Parathyroid adenoma (tissue), 2 donors: ENCODE results near the gene OTOG.

ENCODE experiments used
- H2AFZ ChIP-seq: fragments of 300-600 bp; sonication (generic); one replicate; pipeline ENCODE4 v1.7.0; 2017; ENCODE audit warnings: antibody characterized with exemption, mild to moderate bottlenecking
- H3K27ac ChIP-seq: fragments of 300-600 bp; sonication (generic); one replicate; pipeline ENCODE4 v1.7.0; 2017
- H3K27me3 ChIP-seq: fragments of 300-600 bp; sonication (generic); one replicate; pipeline ENCODE4 v1.7.0; 2017; ENCODE audit warnings: low read length; ENCODE audit not compliant: control insufficient read depth, insufficient read depth
- H3K36me3 ChIP-seq: fragments of 300-600 bp; sonication (generic); one replicate; pipeline ENCODE4 v1.7.0; 2017; ENCODE audit warnings: low read length; ENCODE audit not compliant: control insufficient read depth, insufficient read depth
- H3K4me1 ChIP-seq: fragments of 300-600 bp; sonication (generic); one replicate; pipeline ENCODE4 v1.7.0; 2017; ENCODE audit warnings: control low read depth
- H3K4me2 ChIP-seq: fragments of 300-600 bp; sonication (generic); one replicate; pipeline ENCODE4 v1.7.0; 2017; ENCODE audit warnings: low read length
- H3K4me3 ChIP-seq: fragments of 300-600 bp; sonication (generic); one replicate; pipeline ENCODE4 v1.7.0; 2017; ENCODE audit warnings: low read depth, low read length
- H3K79me2 ChIP-seq: fragments of 300-600 bp; sonication (generic); one replicate; pipeline ENCODE4 v1.7.0; 2017; ENCODE audit warnings: control low read depth
- H3K9ac ChIP-seq: fragments of 300-600 bp; sonication (generic); one replicate; pipeline ENCODE4 v1.7.0; 2017; ENCODE audit warnings: mild to moderate bottlenecking
- H3K9me3 ChIP-seq: fragments of 300-600 bp; sonication (generic); one replicate; pipeline ENCODE4 v1.7.0; 2017; ENCODE audit warnings: low read length; ENCODE audit not compliant: control insufficient read depth
- TF ChIP-seq, protein P1 (sequence below): fragments of 300-600 bp; sonication (generic); IDR thresholded peaks from one replicate; pipeline ENCODE4 v1.7.0; 2017; ENCODE audit warnings: antibody characterized with exemption, mild to moderate bottlenecking
- donor health status: primary hyperparathyroidism.

The OTOG gene

GRCh38 chr11:17691550-17691949 is 144.5 kb downstream of the OTOG start:
- TF ChIP-seq, protein P1, sequence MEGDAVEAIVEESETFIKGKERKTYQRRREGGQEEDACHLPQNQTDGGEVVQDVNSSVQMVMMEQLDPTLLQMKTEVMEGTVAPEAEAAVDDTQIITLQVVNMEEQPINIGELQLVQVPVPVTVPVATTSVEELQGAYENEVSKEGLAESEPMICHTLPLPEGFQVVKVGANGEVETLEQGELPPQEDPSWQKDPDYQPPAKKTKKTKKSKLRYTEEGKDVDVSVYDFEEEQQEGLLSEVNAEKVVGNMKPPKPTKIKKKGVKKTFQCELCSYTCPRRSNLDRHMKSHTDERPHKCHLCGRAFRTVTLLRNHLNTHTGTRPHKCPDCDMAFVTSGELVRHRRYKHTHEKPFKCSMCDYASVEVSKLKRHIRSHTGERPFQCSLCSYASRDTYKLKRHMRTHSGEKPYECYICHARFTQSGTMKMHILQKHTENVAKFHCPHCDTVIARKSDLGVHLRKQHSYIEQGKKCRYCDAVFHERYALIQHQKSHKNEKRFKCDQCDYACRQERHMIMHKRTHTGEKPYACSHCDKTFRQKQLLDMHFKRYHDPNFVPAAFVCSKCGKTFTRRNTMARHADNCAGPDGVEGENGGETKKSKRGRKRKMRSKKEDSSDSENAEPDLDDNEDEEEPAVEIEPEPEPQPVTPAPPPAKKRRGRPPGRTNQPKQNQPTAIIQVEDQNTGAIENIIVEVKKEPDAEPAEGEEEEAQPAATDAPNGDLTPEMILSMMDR, result no peak
- no peak overlapping the region for H3K4me3 ChIP-seq
- no peaks in the 10 kb centered on the region for H3K4me1 ChIP-seq
- H3K36me3 ChIP-seq, result no peaks in the 10 kb centered on the region
- no peak overlapping the region for H3K9ac ChIP-seq
- H3K27me3 ChIP-seq, result no peaks in the 10 kb centered on the region
- no peaks in the 10 kb centered on the region for H3K79me2 ChIP-seq
- H3K9me3 ChIP-seq, result no peaks in the 10 kb centered on the region
- no peak overlapping the region for H3K27ac ChIP-seq
- H3K4me2 ChIP-seq, result no peak overlapping the region
- no peak overlapping the region for H2AFZ ChIP-seq

GRCh38 chr11:17691976-17692375 is 144.9 kb downstream of the OTOG start:
- Histone ChIP-seq H3K9me3 (no peaks in the 10 kb centered on the region), H3K9ac (no peak overlapping the region), H3K27ac (no peak overlapping the region), H3K4me2 (no peak overlapping the region), H3K4me3 (no peak overlapping the region), H2AFZ (no peak overlapping the region), H3K36me3 (no peaks in the 10 kb centered on the region), H3K27me3 (no peaks in the 10 kb centered on the region), H3K4me1 (no peaks in the 10 kb centered on the region), H3K79me2 (no peaks in the 10 kb centered on the region)
- TF ChIP-seq, protein P1, result no peak

DNA sequence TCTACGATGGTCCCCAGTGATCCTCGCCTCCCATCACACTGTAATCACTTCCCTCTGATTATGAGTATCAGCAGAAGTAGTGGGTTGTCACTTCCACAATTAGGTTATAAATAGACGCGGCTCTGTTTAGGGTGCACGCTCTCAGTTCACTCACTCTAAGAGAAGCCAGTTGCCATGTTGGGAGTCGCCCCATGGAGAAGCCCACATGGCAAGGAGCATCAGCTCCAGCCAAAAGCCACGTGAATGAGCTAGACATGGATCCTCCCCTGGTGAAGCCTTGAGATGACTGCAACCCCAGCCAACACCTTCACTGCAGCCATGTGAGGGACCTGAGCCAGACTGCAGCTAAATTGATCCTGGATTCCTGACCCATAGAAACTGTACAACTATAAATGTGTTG is 145.9 kb downstream of the OTOG start:
- no peaks in the 10 kb centered on the region for H3K4me1 ChIP-seq
- no peak overlapping the region for H3K4me3 ChIP-seq
- H3K36me3 ChIP-seq, result no peaks in the 10 kb centered on the region
- H3K9me3 ChIP-seq, result no peaks in the 10 kb centered on the region
- H3K79me2 ChIP-seq, result no peaks in the 10 kb centered on the region
- no peak overlapping the region for H3K27ac ChIP-seq
- H3K27me3 ChIP-seq, result no peaks in the 10 kb centered on the region
- no peak overlapping the region for H3K9ac ChIP-seq
- no peak overlapping the region for H2AFZ ChIP-seq
- TF ChIP-seq, protein P1, result no peak
- H3K4me2 ChIP-seq, result no peak overlapping the region

DNA sequence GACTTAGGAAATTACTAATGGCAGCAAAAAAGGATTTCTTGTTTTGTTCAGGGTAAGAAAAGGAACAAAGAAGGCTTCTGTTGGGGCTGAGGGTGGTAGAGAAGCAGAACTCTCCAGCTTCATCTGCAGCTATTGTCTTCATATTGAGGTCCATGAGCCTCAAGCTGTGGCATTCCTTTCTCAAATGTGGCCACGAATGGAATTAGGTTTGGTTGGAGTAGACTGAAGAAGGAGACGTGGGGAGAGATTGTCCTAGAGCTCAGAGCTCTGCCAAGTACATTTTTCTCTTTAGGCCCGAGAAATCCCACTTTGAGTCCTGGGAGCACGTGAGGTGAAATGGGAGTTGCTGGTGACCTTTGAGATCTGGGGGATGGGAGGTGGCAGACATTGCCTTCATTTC is 146.5 kb downstream of the OTOG start:
- no peak overlapping the region for H3K27ac ChIP-seq
- no peaks in the 10 kb centered on the region for H3K36me3 ChIP-seq

More for the DNA sequence above, 146.5 kb downstream of the OTOG start:
- Histone ChIP-seq H2AFZ (no peak overlapping the region), H3K4me3 (no peak overlapping the region), H3K4me1 (no peaks in the 10 kb centered on the region), H3K27me3 (no peaks in the 10 kb centered on the region), H3K9ac (no peak overlapping the region), H3K79me2 (no peaks in the 10 kb centered on the region), H3K9me3 (no peaks in the 10 kb centered on the region), H3K4me2 (no peak overlapping the region)
- TF ChIP-seq, protein P1, result no peak
